ENCODE results near the gene DTD1.

The DTD1 gene

DNA sequence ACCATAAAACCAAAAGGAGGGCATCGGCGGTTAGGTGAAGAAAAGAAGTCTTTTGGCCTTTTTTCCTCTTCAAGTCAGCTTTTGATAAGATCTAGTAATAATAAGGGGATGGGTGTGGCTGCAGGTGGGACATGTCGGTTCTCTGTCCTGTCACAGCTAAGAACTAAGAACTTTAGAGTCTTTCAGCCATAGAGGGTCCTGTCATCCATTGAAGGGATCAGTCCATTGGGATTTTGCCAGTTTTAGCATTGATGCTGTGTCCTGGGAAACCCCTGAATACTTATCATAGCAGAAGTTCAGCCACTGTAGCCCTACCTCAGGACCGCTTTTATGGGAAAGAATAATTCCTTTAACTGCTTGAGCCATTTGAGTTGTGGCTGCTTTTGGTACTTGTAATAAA lies 207.5 kb downstream of the DTD1 start:
- DNase-seq (ENCODE audit: low read depth), result no peak

DNA sequence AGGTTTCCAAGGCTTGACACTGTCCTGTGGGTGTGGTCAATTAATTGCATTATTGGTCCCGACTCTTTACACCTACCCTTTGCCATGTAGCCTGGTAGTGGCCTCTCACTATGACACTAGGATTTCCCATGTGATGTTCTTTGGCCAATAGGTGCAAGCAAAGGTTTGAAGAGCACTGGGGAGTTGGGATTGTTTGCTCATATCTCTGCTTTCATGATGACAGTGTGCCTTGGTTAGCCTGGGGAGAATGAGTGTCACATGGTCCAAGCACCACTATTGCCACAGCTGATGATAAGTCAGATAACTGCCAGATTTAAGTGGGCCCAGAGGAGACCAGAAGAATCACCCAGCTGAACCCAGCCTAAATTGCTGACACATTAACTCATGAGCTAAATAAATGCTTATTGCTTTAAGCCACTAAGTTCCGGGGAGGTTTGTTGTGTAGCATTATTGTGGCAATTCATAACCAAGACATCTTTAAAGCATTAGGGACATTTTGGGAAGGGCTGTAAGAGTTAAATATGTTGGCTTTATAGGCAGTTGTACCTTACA lies 208.5 kb downstream of the DTD1 start:
- DNase-seq (ENCODE audit: low read depth), result no peak

GRCh38 chr20:18801516-18801915 lies 213.7 kb downstream of the DTD1 start:
- no peak for DNase-seq (ENCODE audit: low read depth)

GRCh38 chr20:18802012-18802634 lies 214.3 kb downstream of the DTD1 start:
- DNase-seq (ENCODE audit: low read depth), result no peak

DNA sequence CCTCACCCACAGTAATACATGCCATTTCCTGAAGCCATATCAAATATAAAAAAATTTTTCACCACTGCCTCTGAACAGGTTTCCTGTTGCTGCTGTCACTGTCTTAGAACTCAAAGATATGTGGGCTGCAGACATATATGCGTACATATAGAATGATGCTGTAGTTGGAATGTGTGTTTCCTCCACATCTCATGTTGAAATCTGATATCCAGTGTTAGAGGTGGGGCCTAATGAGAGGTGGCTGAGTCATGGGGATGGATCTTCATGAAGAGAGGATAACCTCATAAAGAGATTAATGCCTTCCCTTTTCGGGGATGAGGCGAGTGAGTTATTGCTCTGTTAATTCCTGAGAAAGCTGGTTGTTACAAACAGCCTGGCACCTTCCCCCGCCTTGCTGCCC lies 218.0 kb downstream of the DTD1 start:
- DNase-seq (ENCODE audit: low read depth), result no peak

- DNase-seq (ENCODE audit: low read depth), result no peak
Measured at GRCh38 chr20:18808712-18809111, 220.9 kb downstream of the DTD1 start.

GRCh38 chr20:18811186-18811585 lies 223.3 kb downstream of the DTD1 start:
- no peak for DNase-seq (ENCODE audit: low read depth)

DNA sequence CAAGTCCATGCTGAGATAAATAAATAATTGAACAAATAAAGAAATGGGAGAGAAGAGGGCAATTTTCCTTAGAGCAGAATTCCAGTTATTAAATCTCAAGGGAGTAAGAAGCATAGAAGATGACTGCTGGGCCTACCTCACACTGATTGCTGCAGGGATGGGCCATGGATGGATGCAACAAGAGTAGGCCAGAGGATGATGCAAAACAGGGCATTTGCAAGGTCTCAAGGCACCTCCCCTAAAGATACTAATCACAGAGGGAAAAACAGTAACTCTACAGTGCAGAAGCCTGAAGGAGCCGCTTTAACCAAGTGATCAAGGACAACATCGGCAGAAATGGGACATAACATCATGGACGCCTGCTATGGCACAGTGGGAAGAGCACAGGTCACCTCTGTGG lies 224.1 kb downstream of the DTD1 start:
- no peak for DNase-seq (ENCODE audit: low read depth)

GRCh38 chr20:18813483-18813882 lies 225.6 kb downstream of the DTD1 start, which contains the start of gene SCP2D1:
TSS of gene SCP2D1 (plus strand) at chr20:18813783. CDS start at chr20:18813816, 33 bp downstream.
- no peak for DNase-seq (ENCODE audit: low read depth)

DNA sequence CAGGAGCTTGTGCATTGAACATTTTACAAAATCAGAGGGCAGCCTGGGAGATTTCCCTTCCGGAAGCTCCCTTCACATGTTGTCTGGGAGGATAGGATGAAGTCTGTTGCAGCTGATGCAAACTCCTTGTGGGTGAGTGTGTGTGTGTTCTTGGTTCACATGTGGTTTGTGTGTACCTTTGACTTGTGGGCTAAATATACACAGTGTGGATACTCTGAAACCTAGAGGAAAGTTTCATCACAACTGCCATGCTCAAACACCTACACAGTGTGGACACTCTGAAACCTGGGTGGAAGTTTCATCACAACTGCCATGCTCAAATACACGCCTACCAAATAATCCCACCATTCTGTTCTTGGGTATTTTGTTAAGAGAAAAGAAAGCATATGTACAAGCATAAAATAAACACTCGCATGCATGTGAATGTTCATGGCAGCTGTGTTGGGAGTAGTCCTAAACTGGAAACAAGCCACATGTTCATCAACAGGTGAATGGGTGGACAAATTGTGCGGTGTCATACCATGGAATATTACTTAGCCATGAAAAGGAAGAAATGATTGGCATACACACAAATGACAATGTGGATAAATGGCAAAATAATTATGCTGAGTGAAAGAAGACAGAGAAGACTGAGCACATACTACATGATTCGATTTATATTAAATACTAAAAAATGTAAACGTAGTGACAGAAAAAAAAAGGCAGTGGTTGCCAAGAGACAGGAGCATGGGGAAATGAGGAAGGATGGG lies 227.5 kb downstream of the DTD1 start:
- no peak for DNase-seq (ENCODE audit: low read depth)
